ENCODE measurements around the gene SLC30A2.

- no peak for TF ChIP-seq CTCF (IDR thresholded peaks at IDR 0.05)
- no peak for TF ChIP-seq POLR2A (IDR thresholded peaks at IDR 0.05)
Measured at GRCh38 chr1:26092422-26092821, 46.5 kb upstream of the SLC30A2 start.

Data from upper lobe of left lung (tissue), 4 donors.